Peyer's patch (tissue), 4 donors: Measurements from ENCODE around the gene TBC1D23.

Source experiments
- CTCF ChIP-seq, 6 experiments: fragments of 450-650 bp in 4 of 6; fragments of 200-600 bp in 2 of 6; sonication (generic) in 1 of 6; IDR thresholded peaks; one replicate each; pipeline ENCODE4 v1.5.1; 2017 to 2019; ENCODE audit warnings: antibody characterized with exemption in 6 of 6, mild to moderate bottlenecking in 3 of 6, moderate library complexity in 1 of 6
- POLR2A ChIP-seq, 2 donors: fragments of 450-650 bp; IDR thresholded peaks; one replicate each; pipeline ENCODE4 v1.5.1; 2017; ENCODE audit warnings: antibody characterized with exemption in 2 of 2, mild to moderate bottlenecking in 2 of 2, moderate library complexity in 2 of 2

- TF ChIP-seq CTCF (IDR thresholded peaks at IDR 0.05): no peak
- peak; percentile 23 to 41 for TF ChIP-seq POLR2A (IDR thresholded peaks at IDR 0.05)
Observed at GRCh38 chr3:100334488-100335351, 73.9 kb downstream of the TBC1D23 start, which contains the start of gene NIT2.
